Stimulated activated CD8-positive, alpha-beta memory T cell treated with anti-CD3 and anti-CD28 coated beads, Interleukin-15, amount 100 ng/mL, for 4 hours (primary cell): ENCODE data around the gene RSL1D1.
"Not testable (repeated sequence)": the region's sequence is repeated elsewhere in the genome, so short reads cannot be mapped to it uniquely, and the experiment has no call there.

Experiments
- DNase-seq, 2 donors: peaks; one replicate each; pipeline ENCODE4 v3.0.0-alpha.2; 2020; ENCODE audit warnings: low read depth in 2 of 2

Gene RSL1D1

DNA sequence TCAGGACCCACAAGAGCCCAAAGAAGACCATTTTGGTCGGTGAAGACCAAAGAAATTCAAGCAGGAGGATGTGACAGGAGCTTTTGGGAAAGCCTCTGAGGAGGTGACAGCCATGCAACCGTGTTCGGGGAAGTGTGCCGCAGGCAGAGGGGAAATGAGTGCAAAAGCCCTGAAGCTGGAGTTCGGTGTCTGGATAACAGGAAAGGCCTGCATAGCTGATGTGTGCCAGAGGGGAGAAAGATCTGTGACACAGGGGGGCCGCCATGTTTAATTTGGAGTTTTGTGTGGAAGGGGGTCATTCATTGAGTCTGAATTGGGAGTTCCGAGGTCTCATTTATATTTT, 53.4 kb downstream of the RSL1D1 start:
- DNase-seq, result no peak

- DNase-seq, result peak; percentile 84 to 90
Measured at GRCh38 chr16:11797166-11797956, 54.0 kb downstream of the RSL1D1 start, which contains the start of gene ZC3H7A. ZC3H7A (minus strand) TSS chr16:11797258; CDS start chr16:11782354, 14,904 bp downstream.

DNA sequence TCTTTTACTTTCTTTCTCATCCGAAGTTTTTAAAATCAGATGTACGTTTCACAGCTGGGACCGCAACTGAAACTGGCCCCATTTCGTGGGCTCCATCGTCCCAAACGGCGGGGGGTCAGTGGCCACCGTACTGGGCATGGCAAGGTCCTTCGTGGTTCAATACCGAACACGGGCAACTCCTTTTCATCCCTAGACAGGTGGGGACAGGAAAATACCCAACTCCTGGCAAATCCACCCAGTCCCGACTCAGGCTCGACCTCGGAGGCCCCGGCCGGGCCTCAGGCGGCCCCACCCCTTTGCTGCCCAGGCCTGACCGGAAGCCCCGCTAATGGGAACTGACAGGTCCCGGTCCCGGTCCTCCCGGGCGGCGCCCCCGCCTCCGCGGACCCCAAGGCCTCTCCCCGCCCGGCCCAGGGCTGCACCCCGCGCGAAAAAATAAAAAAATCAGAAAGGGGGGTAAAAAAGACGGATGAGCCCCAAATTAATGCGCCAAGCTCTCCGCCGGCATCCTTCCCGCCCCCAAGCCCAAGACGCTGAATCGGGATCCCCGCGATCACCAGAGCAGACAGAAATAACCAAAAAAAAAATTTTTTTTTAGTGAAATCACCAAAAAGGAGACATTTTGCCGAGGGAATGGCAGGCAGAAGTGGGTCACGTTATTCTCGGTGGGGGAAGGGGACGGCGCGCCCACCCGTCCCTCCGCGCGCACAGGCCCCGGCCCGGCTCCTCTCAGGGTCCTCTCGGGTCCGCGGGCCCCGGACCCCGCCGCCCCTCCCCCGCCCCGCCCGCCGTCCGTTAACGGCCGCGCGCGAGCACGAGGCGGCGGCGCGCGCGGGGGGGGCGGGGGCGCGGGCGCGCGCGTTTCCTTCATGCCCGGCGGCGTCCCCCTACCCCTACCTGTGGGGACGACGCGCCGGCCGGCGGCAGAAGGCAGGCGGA, 54.8 kb downstream of the RSL1D1 start:
- DNase-seq, result peak in 1 of 2 donors; percentile 12

DNA sequence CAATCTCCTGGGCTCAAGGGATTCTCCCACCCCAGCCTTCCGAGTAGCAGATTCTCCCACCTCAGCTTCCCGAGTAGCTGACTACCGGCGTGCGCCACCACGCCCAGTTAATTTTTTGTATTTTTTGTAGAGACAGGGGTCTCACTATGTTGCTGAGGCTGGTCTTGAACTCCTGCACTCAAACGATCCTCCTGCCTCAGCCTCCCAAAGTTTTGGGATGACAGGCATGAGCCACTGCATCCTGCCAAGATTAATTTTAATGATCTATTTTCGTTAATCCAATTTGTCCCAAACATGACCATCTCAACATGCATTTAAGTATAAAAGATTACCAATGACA, 55.5 kb downstream of the RSL1D1 start:
- no peak for DNase-seq

DNA sequence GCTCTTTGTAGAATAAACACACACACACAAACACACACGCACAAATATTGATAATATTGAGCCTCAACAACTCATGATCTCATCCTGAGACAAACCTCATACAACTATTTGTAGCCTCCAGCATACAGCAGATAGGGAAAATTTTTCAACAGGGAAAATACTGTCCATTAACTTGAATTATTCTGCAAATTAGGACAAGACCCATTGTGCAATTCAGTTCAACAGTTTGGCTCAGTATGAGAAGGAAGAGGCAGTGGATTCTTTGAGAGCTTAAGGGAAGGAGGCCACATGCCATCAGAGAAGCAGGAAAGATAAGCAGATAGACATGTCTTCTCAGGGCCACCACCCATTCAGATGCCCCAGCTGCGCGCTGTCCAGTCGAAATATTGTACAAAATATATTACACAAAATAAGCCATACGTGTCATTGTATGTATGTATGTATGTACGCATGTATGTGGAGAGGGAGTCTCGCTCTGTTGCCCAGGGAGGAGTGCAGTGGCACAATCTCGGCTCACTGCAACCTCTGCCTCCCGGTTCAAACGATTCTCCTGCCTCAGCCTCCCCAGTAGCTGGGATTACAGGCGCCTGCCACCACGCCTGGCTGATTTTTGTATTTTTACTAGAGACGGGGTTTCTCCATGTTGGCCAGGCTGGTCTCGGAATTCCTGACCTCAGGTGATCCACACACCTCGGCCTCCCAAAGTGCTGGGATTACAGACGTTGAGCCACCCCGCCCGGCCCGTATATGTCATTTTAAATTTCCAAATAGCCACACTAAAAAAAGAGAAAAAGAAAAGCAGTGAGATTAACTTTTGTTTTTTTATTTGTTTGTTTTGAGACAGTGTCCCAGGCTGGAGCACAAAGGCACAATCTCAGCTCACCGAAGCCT, 56.1 kb downstream of the RSL1D1 start:
- DNase-seq, result no peak

- DNase-seq, result no peak
Measured at GRCh38 chr16:11794447-11794846, 56.9 kb downstream of the RSL1D1 start.

DNA sequence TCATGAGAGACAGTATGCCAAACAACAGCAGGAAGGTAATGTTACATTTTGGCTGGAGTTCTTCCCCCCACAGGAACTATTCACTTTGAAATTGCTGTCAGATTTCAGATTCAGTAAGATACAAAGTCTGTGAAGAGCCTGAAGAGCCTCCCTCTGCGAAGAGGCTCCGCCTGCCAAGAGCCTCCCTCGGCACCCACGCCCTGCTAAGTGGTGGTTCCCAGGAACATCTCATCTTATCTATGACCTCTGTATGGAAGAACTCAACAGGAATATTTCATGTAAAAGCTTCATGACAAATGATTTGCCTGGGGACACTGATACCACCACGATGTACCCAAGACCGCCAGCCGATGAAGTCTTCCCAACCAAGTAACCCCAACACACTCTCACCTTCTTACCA, 57.5 kb downstream of the RSL1D1 start:
- DNase-seq, result no peak

- DNase-seq, result no peak
Measured at GRCh38 chr16:11792410-11793241, 58.7 kb downstream of the RSL1D1 start.

DNA sequence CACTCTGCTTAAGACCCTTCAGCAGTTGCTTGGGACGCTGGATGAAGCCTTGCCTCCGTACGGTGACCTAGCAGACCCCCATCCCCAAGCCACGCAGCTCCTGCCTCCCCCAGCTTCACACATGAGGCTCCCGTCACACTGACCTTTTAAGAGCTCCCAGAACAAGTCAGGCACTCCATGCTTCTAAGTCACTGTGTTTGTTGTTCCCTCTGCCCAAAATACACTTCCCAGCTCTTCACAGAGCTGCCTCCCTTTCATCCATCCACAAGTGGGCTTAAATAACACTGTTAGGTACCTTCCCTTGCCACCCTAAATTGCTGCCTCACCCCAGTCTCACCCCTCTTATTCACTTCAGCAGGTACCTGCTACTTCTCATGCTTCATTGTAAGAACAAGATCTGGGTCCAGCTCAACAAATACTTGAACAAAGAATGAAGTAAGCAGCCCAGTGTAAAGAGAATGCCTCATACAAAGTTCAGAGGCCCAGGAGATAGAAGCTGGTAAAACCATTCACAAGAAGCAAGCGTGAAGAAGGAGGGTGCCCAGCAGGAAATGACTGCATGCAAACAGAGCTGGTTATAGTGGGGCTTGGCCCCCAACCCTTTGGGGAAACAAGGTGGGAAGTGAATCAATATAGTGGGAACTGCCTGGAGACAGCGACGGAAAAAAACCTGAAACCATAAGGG, 60.1 kb downstream of the RSL1D1 start:
- no peak for DNase-seq

- no peak for DNase-seq
Measured at GRCh38 chr16:11788914-11789313, 62.4 kb downstream of the RSL1D1 start.

DNA sequence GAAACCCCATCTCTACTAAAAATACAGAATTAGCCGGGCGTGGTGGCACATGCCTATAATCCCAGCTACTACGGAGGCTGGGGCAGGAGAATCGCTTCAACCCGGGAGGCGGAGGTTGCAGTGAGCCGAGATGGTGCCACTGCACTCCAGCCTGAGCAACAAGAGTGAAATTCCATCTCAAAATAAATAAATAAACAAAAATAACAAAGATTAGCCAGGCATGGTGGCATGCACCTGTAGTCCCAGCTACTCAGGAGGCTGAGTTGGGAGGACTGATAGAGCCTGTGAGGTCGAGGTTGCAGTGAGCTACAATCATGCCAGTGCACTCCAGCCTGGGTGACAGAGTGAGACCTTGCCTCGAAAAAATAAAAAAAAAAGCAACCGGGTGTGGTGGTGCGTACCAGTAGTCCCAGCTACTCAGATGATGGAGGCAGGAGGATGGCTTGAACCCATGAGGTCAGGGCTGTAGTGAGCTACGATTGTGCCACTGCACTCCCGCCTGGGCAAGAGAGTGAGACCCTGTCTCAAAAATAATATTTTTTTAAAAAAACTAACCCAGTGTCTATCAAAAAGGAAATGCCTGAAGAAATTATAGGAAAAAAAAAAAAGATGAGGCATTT, 66.3 kb downstream of the RSL1D1 start:
- not testable (repeated sequence) for DNase-seq

DNA sequence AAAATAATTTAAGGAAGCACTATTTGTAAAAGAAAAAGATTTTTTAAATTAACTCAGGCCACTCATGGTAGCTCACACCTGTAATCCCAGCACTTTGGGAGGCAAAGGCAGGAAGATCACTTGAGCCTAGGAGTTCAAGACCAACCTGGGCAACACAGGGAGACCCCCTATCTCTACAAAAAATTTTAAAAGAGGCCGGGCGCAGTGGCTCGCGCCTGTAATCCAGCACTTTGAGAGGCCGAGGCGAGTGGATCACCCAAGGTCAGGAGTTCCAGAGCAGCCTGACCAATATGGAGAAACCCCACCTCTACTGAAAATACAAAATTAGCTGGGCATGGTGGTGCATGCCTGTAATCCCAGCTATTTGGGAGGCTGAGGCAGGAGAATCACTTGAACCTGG, 67.0 kb downstream of the RSL1D1 start:
- not testable (repeated sequence) for DNase-seq

GRCh38 chr16:11784038-11784369, 67.3 kb downstream of the RSL1D1 start:
- no peak for DNase-seq
